Frontal cortex (tissue), 4 donors: ENCODE measurements around the gene RTCB. TPM values are rescaled to one million over a fixed set of nuclear protein-coding genes. Genes with fewer than 3 reads are reported as not detected.

Source experiments
- DNase-seq, 2 donors: peaks; one replicate each; pipeline ENCODE4 v3.0.0; 2012; ENCODE audit warnings: low spot score in 2 of 2
- FAIRE-seq: peaks from 2 replicates; lab custom pipeline; 2012; peaks lifted over from hg19 to GRCh38; lab: Jason Lieb, UNC
- total RNA-seq: library from RNA; depleted of rRNA; stranded (reverse); fragments of >200 nt; gene quantifications from one replicate; pipeline ENCODE4 v1.2.3, GENCODE V29; 2014
- donor health status: control.
- donor health status: control.
- donor health status: control.

The RTCB gene
- 73.0 TPM for total RNA-seq

DNA sequence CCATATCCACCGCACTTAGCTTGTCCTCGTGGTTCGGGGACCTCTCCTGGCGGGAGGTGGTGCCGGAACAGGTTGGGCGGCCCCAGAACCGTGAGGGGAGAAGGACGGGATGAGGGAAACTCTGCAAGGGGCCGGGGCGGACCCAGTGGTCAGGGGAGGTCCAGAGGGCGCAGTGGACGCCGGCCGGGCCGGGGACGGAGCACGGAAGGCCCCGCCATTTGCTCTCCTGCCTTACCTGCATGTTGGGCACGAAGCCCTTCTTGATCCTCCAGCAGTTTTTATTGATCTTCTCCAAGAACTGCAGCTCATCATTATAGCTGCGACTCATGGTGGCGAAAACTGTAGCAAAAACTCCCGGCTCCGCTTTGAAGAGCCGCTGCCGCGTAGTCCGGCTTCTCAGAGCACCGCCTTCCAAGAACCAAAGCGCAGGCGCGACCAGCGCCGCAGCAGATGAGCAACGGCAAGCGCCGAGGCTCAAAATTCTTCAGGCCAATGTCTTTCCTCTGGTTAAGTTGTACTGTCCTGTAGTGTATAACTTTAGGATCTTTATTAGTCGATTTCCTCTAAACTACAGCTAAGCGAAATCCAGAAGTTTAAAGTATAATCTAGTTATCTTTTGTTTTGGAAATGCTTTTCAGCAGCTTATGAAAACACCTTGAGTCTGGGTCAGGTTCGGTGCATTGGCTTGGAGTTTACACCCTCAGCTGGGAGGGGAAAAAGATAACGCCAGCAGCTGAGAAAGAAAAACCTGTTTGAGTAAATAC is at the start of gene RTCB:
Gene RTCB (minus strand): TSS at position 419 of the 764 bp plus-strand sequence. CDS start 91 bp downstream, at position 328.
- peak; percentile 71 to 78 for DNase-seq
- no peak for FAIRE-seq

DNA sequence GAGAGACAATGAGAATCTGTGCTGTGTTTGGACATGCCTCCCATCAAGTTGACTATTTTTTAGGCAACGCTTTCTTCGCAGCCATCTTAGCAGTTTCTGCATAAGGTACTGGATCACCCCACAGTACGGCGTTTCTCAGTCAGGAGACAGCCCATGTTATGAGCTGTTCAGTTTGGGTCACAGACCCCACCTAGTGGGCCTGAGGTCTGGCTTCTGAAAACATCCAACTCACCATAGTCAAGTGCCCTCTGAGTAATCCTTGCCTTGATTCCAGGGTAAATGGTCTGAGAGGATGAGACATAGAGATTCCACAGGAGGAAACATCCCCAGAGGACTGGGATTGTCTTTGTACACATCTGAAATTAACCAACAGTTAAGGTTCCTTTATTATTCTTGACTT is 45.0 kb upstream of the RTCB start:
- no peak for FAIRE-seq

DNA sequence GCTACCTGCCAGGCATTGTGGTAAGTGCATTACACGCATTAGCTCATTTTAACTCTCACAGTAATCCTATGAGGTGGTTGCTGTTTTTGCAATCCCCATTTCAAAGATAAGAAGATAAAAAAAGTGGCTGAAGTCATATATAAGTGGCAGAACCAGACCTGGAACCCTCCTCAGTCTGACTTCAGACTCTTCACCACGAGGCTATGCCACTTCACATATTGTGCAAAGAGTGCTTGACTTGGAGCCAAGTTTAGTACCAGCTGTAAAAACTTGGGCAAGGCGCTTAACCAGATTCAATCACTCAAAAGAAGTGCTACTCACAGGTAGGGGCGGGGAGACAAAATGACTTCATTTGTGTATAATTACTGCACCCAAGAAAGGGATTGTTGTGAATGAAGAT is 36.9 kb upstream of the RTCB start:
- DNase-seq (no peak), FAIRE-seq (no peak)

More for the DNA sequence above, 45.0 kb upstream of the RTCB start:
- DNase-seq: no peak

DNA sequence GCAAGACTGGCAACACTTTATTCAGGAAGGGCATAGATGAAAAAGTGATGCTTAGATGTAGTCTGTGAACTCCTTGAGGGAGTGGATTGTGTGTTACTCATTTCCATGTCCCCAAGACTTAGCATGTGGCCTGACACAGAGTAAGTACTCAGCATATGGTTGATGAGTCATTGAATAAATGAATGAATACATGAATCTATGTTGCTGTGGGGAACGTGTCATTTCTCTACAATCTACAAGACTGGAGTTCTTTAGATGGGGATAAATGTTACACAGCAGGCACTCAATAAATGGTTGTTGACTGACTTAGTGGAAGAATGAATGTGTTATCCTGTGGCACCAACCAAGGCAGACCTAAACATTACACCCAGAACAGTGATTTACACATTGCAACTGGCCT is 34.3 kb upstream of the RTCB start:
- no peak for FAIRE-seq

DNA sequence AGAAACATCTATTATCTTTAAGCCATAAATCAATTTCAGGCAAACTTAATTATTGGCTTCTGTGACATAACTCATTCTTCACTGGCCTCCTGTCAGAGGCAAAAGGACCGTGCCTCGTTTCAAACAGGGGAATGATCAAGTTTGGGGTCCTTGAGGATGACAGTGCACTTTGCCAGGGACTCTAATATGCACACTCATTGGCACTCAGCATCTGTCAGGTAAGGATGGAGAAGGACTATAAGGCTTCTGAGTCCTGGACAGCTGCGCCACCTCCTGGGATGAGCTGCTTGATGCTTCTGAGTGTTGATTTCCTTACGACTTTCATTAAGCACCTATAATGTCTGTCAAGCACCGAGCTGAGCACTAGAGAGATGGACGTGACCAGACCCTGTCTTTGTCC is 32.0 kb upstream of the RTCB start:
- no peak for FAIRE-seq
- no peak for DNase-seq

More for the DNA sequence above, 34.3 kb upstream of the RTCB start:
- no peak for DNase-seq

DNA sequence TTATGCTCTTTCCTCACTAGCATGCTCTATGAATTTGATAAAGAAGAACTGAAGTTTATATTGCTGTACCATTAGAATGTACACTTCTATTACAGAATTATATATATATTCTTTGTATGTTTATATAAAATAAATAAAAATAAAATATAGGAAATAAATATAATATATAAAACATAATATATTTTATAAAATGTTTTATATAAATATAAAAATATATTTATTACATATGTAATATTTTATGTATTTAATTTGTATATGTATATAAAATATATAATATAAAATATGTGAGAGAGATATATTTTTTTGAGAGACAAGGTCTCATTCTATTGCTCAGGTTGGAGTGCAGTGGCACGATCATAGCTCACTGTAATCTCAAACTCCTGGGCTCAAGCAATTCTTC is 18.3 kb upstream of the RTCB start:
- DNase-seq (no peak), FAIRE-seq (peak; percentile 96)

DNA sequence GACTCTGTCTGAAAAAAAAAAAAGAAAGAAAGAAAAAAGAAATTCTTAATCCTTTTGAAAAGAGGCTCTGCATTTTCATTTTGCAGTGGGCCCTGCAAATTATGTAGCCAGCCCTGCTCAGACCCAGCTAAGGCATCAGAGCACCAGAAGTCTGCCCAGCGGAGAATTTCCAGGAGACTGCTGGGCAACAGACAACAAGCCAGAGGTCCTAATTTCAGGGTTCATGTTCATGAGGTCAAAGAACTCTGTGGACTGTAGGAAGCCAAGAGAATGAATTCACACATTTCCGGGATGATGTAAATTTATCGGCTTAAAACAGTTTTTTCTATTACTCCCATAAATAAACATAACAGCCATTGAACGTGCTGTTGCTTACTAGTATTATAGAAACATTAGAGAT is 14.8 kb upstream of the RTCB start:
- DNase-seq: no peak
- no peak for FAIRE-seq

DNA sequence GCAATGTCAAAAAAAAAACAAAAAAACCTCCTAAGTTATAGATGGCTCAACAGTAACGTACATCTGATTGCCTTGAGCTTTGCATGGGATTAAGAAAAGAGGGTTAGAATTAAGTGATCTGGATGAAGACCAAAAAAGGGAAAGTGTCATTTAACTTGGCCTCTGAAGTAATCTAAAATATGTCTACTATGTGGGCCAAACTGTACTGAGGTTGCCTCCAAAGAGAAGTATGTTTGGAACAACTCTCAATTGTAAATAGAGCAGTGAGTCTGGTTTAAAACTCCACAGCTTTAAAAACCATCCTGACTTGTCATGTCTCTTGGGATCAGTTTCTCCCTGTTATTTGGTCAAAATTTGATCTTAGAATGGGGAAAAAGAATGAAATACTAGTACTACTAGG is 11.6 kb upstream of the RTCB start:
- no peak for FAIRE-seq

DNA sequence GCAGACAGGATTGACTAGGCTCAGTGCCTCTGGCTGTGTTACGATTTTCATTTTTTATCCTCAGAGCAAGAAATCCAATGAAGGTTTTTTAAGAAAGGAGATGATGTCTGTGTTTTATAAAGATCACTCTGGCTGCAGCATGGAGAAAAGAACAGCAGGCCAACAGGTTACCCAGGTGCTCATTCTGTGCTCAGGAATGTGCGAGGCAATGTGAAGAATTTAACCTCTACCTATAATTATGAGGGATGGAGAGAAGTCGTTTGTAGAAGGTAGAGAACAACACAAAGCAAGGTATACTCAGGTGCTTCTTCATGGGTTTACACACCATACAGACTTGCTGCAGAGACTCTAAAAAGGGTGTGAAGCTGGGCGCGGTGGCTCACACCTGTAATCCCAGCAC is 10.0 kb upstream of the RTCB start:
- no peak for FAIRE-seq
- no peak for DNase-seq

More for the DNA sequence above, 11.6 kb upstream of the RTCB start:
- no peak for DNase-seq

DNA sequence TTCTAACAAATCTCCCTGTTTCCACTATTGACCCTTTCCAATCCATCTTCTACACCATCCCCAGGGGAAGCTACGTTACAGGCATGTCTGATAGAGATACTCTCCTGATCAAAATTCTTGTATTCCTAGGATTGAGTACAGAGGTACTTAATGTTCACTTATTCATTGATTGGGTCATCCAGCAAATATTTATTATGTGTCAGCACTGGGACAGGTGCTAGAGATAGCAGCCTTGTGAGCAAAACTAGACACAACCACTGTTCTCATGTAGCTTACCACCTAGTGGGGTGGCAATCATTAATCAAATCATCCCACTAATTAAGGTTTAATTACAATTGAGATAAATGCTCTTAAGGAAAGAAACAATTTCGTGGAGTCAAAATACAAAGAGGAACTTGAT is 9.4 kb upstream of the RTCB start:
- DNase-seq: no peak
- FAIRE-seq: no peak

DNA sequence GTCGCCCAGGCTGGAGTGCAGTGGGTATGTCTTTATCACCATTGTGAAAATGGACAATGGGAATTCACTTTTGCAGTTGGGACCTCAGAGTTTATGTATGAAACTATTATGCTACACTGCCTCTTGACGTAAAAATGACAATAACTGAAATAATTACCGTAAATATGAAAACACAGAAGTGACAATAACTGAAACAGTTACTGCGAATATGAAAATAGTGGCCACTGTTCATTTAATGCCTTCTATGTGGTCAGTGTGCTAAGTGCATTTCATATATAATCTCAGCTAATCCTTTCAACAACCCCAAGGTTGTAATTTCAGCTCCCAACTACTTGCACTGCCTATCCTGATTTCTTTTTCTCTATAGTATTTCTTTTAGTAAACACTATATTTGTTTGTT is 5.9 kb upstream of the RTCB start:
- FAIRE-seq (no peak), DNase-seq (no peak)

DNA sequence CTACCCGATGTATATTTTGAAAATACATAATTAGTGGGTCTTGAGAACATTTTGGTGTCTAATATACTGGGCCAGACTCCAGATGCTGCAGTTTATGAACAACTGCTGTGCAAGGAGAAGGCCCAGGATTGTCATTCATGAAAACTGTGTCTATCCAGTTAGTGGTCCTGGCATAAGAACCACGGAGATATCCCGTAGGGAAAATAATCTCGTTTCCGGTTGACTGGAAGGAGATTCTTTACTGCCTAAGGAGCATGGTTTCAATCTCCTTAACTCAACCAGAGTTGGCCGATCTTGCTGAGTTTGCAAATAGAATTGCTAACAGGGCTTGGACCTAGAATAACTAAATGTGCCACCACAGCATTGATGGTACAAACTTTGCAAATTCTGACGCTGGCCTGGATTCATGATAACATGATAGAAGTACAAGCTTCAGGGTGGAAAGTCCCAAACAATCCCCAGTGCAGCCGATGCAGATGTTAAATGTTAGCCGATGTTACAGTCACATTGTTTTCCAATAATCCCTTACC is 4.6 kb upstream of the RTCB start:
- DNase-seq (no peak), FAIRE-seq (no peak)

DNA sequence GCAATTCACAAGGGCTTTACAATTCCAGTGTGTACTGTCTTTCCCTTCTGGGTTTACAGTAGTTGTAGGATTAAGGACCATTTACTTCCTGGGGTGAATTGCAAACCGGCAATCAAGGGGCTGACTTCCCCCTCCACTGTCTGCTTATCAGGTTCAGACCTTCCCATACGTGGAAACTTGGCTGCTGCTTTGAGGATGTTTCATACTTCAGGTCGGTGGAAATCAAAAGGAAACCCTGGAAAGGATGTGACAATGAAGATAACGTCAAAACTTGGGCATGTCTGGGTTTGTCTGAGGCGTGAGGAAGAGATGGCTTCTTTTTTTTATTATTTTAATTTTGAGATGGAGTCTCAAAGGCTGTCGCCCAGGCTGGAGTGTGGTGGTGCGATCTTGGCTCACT is 2.1 kb upstream of the RTCB start:
- DNase-seq: no peak
- FAIRE-seq: no peak

DNA sequence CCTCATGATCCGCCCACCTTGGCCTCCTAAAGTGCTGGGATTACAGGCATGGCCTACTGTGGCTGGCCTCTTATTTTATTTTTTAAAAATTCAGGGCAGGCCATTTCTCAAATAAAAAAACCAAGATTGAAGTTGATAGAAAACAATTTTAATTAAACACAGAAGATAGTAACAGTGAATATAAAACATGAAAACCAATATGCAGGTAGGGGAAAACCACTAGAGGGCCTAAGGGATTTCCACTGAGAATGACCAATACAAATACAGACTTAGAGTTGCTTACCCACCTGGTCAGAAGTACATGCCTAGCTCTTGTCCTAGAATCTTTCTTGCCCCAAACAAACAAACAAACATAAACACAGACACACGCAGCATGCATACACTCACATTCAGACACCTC is 1.7 kb upstream of the RTCB start:
- no peak for FAIRE-seq

DNA sequence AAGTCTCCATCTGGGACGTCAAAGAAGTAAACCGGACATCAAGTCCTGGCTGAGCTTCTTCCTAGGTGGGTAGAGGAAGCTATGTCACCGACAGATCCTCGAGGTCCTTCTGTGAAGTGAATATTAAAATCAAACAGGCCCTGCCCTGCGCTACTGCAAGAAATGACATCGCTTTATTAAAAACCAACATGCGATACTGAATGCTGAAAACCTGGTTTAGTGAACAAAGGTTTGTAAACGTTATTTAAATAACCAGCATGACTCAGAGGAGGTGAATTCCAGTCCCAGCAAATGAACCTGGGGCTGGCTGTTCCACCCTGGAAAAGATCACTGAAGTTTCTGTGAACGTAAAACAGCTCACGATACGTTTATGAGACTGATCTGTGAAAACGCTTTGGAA is 645 bp downstream of the RTCB start:
- peak in 1 of 2 donors; percentile 15 for DNase-seq
- no peak for FAIRE-seq

More for the DNA sequence above, 1.7 kb upstream of the RTCB start:
- no peak for DNase-seq

DNA sequence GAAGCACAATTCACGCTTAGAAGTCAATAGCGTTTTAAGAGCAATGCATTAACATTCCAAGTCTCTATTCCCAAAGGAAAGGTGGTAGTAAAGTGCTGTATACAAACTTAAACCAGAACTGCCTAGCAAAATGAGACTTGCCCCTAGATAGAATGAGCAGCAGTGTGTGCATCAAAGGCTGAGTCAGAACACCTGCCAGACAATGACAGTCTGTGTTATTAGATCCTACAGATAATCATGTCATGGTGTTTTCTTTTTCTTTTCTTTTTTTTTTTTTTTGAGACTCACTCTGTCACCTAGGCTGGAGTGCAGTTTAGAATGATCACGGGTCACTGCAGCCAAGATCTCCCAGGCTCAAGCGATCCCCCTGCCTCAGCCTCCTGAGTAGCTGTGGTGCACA is 1.6 kb downstream of the RTCB start:
- FAIRE-seq: no peak

DNA sequence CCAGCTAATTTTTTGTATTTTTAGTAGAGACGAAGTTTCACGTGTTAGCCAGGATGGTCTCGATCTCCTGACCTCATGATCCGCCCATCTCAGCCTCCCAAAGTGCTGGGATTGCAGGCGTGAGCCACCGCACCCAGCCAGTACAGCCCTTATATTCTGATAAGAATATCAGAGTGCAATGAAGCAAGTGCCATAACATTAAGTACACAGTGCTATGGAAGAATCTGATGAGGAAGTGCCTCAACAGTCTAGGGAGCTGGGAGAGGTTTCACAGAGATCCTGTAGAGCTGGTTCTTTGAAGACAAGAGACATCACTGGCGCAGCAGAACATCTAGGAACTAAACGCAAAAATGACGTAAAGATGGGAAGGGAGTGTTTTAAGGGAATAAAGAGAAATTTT is 2.1 kb downstream of the RTCB start:
- DNase-seq: no peak
- no peak for FAIRE-seq

More for the DNA sequence above, 1.6 kb downstream of the RTCB start:
- DNase-seq: no peak

DNA sequence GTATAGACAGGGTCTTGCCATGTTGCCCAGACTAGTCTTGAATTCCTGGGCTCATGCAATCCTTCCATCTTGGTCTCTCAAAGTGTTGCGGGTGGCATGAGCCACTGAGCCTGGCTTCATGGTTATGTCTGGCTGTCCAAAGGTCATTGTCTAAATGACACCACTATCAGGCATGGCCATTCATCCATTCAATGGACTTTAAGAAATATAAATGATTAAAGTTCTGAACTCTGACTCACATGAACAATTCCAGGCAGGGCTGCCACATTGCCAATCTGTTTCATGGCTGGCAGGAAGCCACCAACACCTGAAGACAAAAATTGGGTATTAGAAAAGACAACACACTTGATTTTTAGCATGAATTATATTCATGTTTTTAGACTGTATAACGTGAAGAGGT is 4.1 kb downstream of the RTCB start:
- FAIRE-seq: no peak

DNA sequence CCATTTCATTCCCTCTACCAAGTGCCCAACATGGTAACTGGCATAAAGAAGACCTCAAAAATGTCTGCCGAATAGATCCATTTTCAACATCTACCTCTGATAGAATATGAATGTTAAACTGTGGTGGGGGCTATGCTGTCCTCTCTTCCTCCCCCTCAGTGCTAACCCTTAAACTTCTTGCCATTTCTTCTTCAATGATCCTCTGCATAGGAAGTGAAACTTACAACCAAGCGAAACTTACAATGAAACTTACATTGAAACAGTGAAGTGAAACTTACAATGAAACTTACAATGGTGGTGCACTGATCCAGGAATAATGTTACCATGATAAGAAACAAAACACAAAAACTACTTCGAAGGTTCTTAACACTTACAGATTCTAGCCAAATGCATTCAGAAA is 4.7 kb downstream of the RTCB start:
- no peak for DNase-seq
- no peak for FAIRE-seq

More for the DNA sequence above, 4.1 kb downstream of the RTCB start:
- no peak for DNase-seq

DNA sequence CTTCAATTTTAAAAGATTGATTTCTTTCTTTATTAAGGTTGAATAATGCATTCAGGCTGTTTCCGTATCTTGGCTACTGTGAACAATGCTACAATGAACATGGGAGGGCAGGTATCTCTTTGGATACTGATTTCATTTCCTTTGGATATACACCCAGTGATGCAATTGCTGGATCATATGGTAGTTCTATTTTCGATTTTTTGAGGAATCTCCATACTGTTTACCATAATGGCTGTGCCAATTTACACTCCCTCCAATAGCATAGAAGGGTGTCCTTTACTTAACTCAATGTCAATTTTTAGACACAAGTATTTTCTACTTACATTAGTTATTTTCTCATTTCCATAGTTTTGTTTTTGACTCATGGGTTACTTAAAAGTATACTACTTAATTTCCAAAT is 8.0 kb downstream of the RTCB start:
- no peak for FAIRE-seq
- DNase-seq: no peak

DNA sequence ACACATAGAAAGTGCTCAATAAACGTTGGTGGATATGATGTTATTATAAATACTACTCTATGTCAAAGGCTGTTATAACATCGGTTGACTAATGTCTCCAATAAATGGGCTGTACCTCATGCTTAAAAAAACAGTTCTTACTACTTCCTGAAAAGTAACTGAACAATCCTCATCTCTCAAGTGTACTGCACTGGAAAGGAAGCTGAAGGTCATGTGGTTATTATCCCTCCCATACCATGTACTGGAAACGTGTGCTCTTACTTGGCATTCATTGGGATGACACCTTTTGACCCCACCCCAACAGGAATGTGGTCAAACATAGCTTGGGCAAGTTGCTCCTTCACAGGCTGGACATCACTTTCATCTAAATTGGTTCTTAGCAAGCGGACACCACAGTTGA is 10.6 kb downstream of the RTCB start:
- no peak for DNase-seq
- no peak for FAIRE-seq

DNA sequence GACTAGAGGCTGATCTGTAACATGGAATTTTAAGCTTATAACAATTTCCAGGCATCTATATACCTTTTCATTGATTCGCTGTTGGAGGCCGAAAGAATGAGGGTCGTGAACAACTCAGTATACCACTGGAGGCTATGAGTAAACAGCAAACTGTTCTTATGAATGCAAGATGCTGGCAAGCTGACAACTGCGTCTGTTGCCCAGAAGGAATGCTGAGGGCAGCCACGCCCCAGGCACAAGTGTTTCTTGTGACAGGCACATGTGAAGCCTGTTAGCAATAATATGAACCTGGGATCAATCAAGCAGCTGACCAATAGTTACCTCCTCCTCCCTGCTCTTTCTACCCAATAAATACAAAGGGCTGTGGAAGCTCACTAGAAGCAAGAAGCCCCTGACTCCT is 15.3 kb downstream of the RTCB start:
- DNase-seq (no peak), FAIRE-seq (no peak)
